NOMO-1 treated with dmso at 0.1 percent for 144 hours (cell line): ENCODE results near the gene RRN3.
"Not testable (repeated sequence)": the region's sequence is repeated elsewhere in the genome, so short reads cannot be mapped to it uniquely, and the experiment has no call there.

Source experiments
- DNase-seq: peaks from one replicate; lab custom pipeline; 2025; ENCODE audit not compliant: unreplicated experiment; lab: John Stamatoyannopoulos, UW

RRN3 gene

GRCh38 chr16:15100372-15100987 lies 6.4 kb upstream of the RRN3 start:
- not testable (repeated sequence) for DNase-seq

- DNase-seq = not testable (repeated sequence)
Measured at GRCh38 chr16:15099366-15099909, 5.4 kb upstream of the RRN3 start.

- not testable (repeated sequence) for DNase-seq
Measured at GRCh38 chr16:15096583-15096972, 2.5 kb upstream of the RRN3 start.

GRCh38 chr16:15093571-15093954 lies 509 bp downstream of the RRN3 start:
- not testable (repeated sequence) for DNase-seq

- DNase-seq = not testable (repeated sequence)
Measured at GRCh38 chr16:15090663-15091269, 3.3 kb downstream of the RRN3 start.

GRCh38 chr16:15082788-15083187 lies 11.3 kb downstream of the RRN3 start:
- not testable (repeated sequence) for DNase-seq

- not testable (repeated sequence) for DNase-seq
Measured at GRCh38 chr16:15080883-15081282, 13.2 kb downstream of the RRN3 start.

- not testable (repeated sequence) for DNase-seq
Measured at GRCh38 chr16:15076161-15076560, 17.9 kb downstream of the RRN3 start.

- no peak for DNase-seq
Measured at GRCh38 chr16:15073101-15073500, 21.0 kb downstream of the RRN3 start.

GRCh38 chr16:15071916-15072769 lies 21.9 kb downstream of the RRN3 start:
- not testable (repeated sequence) for DNase-seq

- DNase-seq = not testable (repeated sequence)
Measured at GRCh38 chr16:15071013-15071412, 23.1 kb downstream of the RRN3 start.

GRCh38 chr16:15066690-15067089 lies 27.4 kb downstream of the RRN3 start:
- DNase-seq = not testable (repeated sequence)

GRCh38 chr16:15065961-15066360 lies 28.1 kb downstream of the RRN3 start:
- DNase-seq = not testable (repeated sequence)

GRCh38 chr16:15062085-15062810 lies 31.8 kb downstream of the RRN3 start:
- DNase-seq = peak; percentile 9

GRCh38 chr16:15059324-15059723 lies 34.7 kb downstream of the RRN3 start:
- no peak for DNase-seq

- DNase-seq = no peak
Measured at GRCh38 chr16:15057681-15058417, 36.2 kb downstream of the RRN3 start.

GRCh38 chr16:15055141-15056053 lies 38.7 kb downstream of the RRN3 start:
- peak; percentile 6 for DNase-seq

GRCh38 chr16:15054357-15055140 lies 39.5 kb downstream of the RRN3 start:
- DNase-seq = no peak
